ENCODE data around the gene PIK3R2. TPM values are rescaled to one million over a fixed set of nuclear protein-coding genes. Genes with fewer than 3 reads are reported as not detected.

Gene PIK3R2
- total and polyA plus RNA-seq, 2 of the 8 experiments (the other 6 are each of a cell fraction or from before 2014, with no cell fraction given) = 21.7 to 57.1 TPM

GRCh38 chr19:18147396-18147795, 5.6 kb upstream of the PIK3R2 start (continued):
- TF ChIP-seq EGR1 (IDR thresholded peaks at IDR 0.05; ENCODE audit: borderline replicate concordance, low read depth, low read length) (no peak), CHD1 (IDR thresholded peaks at IDR 0.05; ENCODE audit: low read depth, low read length) (no peak)
